IPS-15b (cell line): ENCODE measurements around the gene ELP2.
"Not testable (repeated sequence)": the region's sequence is repeated elsewhere in the genome, so short reads cannot be mapped to it uniquely, and the experiment has no call there.

Experiments used
- H3K27me3 ChIP-seq: one replicate; pipeline ENCODE4 v1.6.1; 2013; ENCODE audit warnings: low read length; ENCODE audit not compliant: control insufficient read depth, insufficient read depth
- H3K36me3 ChIP-seq: one replicate; pipeline ENCODE4 v1.6.1; 2013; ENCODE audit warnings: low read length; ENCODE audit not compliant: control insufficient read depth, insufficient read depth
- H3K4me1 ChIP-seq: one replicate; pipeline ENCODE4 v1.6.1; 2013; ENCODE audit warnings: mild to moderate bottlenecking, low read length; ENCODE audit not compliant: control insufficient read depth, insufficient read depth
- H3K4me3 ChIP-seq: one replicate; pipeline ENCODE4 v1.5.1; 2013; ENCODE audit warnings: low read depth, low read length
- H3K9ac ChIP-seq: one replicate; pipeline ENCODE4 v1.6.1; 2013; ENCODE audit warnings: low read depth, mild to moderate bottlenecking, low read length
- H3K9me3 ChIP-seq: one replicate; pipeline ENCODE4 v1.6.1; 2013; ENCODE audit warnings: mild to moderate bottlenecking, low read length; ENCODE audit not compliant: control insufficient read depth, insufficient read depth

ELP2 gene

DNA sequence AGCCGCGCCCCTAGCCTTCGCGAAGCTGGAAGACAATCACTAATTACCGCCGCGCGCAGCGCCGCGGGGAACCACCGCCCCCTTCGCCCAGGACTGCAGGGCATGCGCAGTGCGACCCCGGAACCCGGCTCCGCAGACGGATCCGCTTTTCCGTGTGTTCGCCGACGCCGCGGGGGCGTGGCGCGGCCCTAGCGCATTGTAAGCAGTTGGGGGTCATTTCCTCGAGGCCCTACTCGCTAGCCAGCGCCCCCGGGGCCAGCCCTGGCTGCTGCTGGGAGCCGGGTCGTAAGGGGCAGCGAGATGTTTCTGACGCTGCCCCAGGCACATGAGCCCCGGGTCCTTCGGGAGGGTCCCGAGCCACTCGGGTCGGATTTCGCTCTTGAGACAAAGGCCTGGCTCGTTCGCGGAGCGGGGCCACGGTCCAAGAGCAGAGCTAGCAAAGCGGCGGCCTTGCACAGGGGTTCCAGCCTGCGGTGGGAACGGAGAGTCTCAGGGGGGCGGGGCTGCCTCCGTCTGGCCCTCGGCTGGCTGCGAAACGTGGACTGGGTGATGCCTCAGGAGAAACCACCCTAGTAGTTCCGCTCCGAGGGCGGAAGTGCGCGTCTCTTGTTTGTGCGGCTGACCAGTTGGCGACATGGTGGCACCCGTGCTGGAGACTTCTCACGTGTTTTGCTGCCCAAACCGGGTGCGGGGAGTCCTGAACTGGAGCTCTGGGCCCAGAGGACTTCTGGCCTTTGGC lies at the start of gene ELP2, which contains the start of gene SLC39A6:
Gene ELP2 (plus strand): TSS at position 600 of the 739 bp plus-strand sequence. CDS start 35 bp downstream, at position 635.
Gene SLC39A6 (minus strand): TSS at position 41 of the 739 bp plus-strand sequence. CDS start 2,333 bp downstream, outside the sequence.
- H3K36me3 ChIP-seq = no peaks in the 10 kb centered on the region
- no peaks in the 10 kb centered on the region for H3K27me3 ChIP-seq
- H3K4me3 ChIP-seq = peak within 1 kb of the TSS; percentile 99
- peak within 1 kb of the TSS; percentile 91 for H3K9ac ChIP-seq
- H3K4me1 ChIP-seq = peaks cover 6% of the 10 kb centered on the region
- no peaks in the 10 kb centered on the region for H3K9me3 ChIP-seq

DNA sequence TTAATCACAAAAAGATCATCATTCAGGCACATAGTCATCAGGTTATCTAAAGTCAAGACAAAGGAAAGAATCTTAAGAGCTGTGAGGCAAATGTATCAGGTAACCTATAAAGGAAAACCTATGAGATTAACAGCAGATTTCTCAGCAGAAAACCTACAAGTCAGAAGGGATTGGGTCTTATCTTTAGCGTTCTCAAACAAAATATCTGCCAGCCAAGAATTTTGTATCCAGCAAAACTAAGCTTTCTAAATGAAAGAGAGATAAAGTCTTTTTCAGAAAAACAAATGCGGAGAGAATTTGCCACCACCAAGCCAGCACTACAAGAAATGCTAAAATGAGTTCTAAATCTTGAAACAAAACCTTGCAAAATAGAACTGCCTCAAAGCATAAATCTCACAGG lies 48.6 kb upstream of the ELP2 start:
- not testable (repeated sequence) for H3K9me3 ChIP-seq, H3K36me3 ChIP-seq, H3K4me3 ChIP-seq, H3K9ac ChIP-seq, H3K4me1 ChIP-seq, H3K27me3 ChIP-seq

- no peaks in the 10 kb centered on the region for H3K9me3 ChIP-seq
- no peaks in the 10 kb centered on the region for H3K36me3 ChIP-seq
- H3K9ac ChIP-seq = no peak overlapping the region
- H3K4me3 ChIP-seq = no peak overlapping the region
- H3K4me1 ChIP-seq = no peaks in the 10 kb centered on the region
- no peaks in the 10 kb centered on the region for H3K27me3 ChIP-seq
Observed at GRCh38 chr18:36083729-36084128, 46.0 kb upstream of the ELP2 start.

- Histone ChIP-seq H3K36me3 (no peaks in the 10 kb centered on the region), H3K9ac (no peak overlapping the region), H3K4me1 (no peaks in the 10 kb centered on the region), H3K27me3 (no peaks in the 10 kb centered on the region), H3K4me3 (no peak overlapping the region), H3K9me3 (no peaks in the 10 kb centered on the region)
Observed at GRCh38 chr18:36085195-36085594, 44.5 kb upstream of the ELP2 start.

DNA sequence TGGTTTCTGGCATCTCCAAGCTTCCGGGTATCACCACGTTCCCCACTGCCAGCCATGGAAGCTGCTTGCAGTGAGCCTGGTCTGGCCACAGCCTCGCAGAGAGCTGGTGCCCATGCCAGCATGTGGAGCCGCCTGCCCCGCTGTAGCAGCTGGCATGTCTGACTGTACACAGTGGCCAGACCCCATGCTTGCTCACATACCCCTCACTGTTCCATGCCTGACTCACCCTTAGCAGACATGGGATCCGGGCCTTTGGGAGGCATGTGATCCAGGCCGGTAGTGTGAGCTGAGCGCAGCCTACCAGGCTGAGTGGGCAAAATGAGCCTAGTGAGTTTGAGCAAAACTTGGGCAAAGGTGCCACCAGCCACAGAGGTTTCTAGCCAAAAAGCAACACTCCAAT lies 43.5 kb upstream of the ELP2 start:
- Histone ChIP-seq H3K27me3 (no peaks in the 10 kb centered on the region), H3K9me3 (no peaks in the 10 kb centered on the region), H3K4me3 (no peak overlapping the region), H3K9ac (no peak overlapping the region), H3K4me1 (no peaks in the 10 kb centered on the region), H3K36me3 (no peaks in the 10 kb centered on the region)

GRCh38 chr18:36088256-36088655 lies 41.4 kb upstream of the ELP2 start:
- Histone ChIP-seq H3K4me1 (no peaks in the 10 kb centered on the region), H3K9me3 (no peaks in the 10 kb centered on the region), H3K36me3 (no peaks in the 10 kb centered on the region), H3K4me3 (no peak overlapping the region), H3K9ac (no peak overlapping the region), H3K27me3 (no peaks in the 10 kb centered on the region)

DNA sequence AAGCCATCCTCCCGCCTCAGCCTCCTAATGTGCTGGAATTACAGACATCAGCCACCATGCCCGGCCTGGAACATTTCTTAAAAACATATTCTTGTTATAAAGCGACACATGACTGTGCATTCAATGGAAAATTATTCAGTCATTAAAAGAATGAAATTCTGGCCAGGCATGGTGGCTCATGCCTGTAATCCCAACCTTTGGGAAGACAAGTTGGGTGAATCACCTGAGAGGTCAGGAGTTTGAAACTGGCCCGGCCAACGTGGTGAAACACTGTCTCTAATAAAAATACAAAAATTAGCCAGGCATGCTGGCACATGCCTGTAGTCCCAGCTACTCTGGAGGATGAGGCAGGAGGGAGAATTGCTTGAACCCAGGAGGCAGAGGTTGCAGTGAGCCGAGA lies 40.7 kb upstream of the ELP2 start:
- H3K27me3 ChIP-seq = no peaks in the 10 kb centered on the region
- H3K9me3 ChIP-seq = no peaks in the 10 kb centered on the region
- no peaks in the 10 kb centered on the region for H3K4me1 ChIP-seq

DNA sequence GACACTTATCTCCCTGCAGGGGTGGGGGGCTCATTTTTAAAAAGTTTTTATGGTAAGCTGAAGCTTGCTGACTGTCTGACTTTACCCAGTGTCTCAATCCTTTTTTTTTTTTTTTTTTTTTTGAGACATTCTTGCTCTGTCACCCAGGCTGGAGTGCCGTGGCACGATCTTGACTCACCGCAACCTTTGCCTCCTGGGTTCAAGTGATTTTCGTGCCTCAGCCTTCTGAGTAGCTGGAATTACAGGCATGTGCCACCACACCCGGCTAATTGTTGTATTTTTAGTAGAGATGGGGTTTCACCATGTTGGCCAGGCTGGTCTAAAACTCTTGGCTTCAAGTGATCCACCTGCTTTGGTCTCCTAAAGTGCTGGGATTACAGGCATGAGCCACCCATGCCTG lies 37.6 kb upstream of the ELP2 start:
- H3K27me3 ChIP-seq, H3K4me1 ChIP-seq, H3K9ac ChIP-seq, H3K36me3 ChIP-seq, H3K9me3 ChIP-seq, H3K4me3 ChIP-seq: not testable (repeated sequence)

More for the DNA sequence above, 40.7 kb upstream of the ELP2 start:
- H3K9ac ChIP-seq = no peak overlapping the region
- H3K4me3 ChIP-seq = no peak overlapping the region
- H3K36me3 ChIP-seq = no peaks in the 10 kb centered on the region

DNA sequence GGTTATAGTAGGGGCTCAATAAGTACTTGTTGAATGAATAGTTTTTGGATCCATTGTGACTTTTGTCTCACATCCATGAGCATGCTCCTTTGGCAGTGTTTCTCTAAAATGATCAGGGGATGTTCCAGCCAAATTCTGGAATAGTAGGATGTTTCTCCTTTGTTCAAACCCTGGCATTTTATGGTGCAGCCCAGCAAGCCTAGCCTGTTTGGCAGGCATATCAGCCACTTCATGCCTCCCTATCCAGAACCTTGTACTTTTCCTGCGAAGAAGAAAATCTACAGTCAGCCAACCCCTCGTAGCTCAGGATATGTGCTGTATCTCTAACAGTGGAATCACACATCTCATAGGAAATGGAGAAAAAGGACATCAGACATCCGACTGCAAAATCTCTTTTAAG lies 35.3 kb upstream of the ELP2 start:
- Histone ChIP-seq H3K4me1 (no peaks in the 10 kb centered on the region), H3K4me3 (no peak overlapping the region), H3K9me3 (no peaks in the 10 kb centered on the region), H3K36me3 (no peaks in the 10 kb centered on the region), H3K9ac (no peak overlapping the region), H3K27me3 (no peaks in the 10 kb centered on the region)

DNA sequence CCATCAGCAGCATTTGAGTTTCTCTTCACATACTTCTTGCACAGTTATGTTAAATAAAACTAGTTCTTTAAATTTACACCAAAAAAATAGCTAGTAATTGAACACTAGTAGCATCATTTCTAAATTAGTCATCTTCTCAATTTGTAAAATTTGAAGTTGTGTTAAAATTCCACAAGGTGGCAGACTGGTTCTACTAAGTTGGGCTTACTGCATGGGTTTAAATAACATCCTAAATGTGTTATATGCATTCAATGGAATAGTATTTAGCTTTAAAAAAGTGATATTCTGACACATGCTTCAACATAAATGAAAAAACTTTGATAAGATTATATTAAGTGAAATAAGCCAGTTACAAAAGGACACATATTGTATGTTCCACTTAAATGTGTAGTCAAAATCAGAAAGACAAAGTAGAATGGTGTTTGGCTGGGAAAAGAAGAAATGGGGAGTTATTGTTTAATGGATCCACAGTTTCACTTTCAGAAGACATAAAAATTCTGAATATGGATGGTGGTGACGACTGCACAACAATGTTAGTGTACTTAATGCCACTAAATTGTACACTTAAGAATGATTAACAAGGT lies 33.7 kb upstream of the ELP2 start:
- H3K9ac ChIP-seq = no peak overlapping the region
- H3K27me3 ChIP-seq = no peaks in the 10 kb centered on the region
- no peaks in the 10 kb centered on the region for H3K4me1 ChIP-seq
- H3K9me3 ChIP-seq = no peaks in the 10 kb centered on the region
- H3K36me3 ChIP-seq = no peaks in the 10 kb centered on the region
- no peak overlapping the region for H3K4me3 ChIP-seq

- Histone ChIP-seq H3K9ac (no peak overlapping the region), H3K4me3 (no peak overlapping the region), H3K4me1 (no peaks in the 10 kb centered on the region), H3K36me3 (no peaks in the 10 kb centered on the region), H3K9me3 (peaks cover 2% of the 10 kb centered on the region), H3K27me3 (no peaks in the 10 kb centered on the region)
Observed at GRCh38 chr18:36096955-36097354, 32.7 kb upstream of the ELP2 start.

GRCh38 chr18:36099311-36099710 lies 30.4 kb upstream of the ELP2 start:
- Histone ChIP-seq H3K9ac (no peak overlapping the region), H3K4me3 (no peak overlapping the region), H3K36me3 (no peaks in the 10 kb centered on the region), H3K4me1 (no peaks in the 10 kb centered on the region), H3K27me3 (no peaks in the 10 kb centered on the region), H3K9me3 (peaks cover 2% of the 10 kb centered on the region)
